Measurements from ENCODE around the gene PCDH9. TPM values are rescaled to one million over a fixed set of nuclear protein-coding genes. Genes with fewer than 3 reads are reported as not detected.

PCDH9 gene
- total RNA-seq, 1 donor from 2014 or later: 0.21 TPM

DNA sequence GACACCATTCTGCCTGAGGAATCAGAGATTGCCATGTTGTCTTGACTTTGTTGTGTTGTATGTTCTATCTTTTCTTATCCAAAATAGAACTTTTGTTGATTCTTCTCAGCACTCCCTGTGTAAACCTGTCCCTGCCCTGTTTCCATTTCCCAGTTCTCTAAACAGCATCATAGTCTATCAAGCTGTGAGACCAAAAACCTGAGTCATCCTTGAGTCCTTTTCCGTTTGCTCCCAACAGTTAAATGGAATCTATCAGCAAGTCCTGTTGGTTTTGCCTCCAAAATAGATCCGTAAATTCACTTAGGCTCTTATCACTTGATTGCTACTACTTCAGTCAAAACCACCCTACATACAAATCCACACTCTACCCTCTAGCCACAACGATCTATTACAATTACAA is 667.1 kb downstream of the PCDH9 start:
- no peak for DNase-seq (ENCODE audit: low spot score)
- no peaks in the 10 kb centered on the region for H3K4me1 Mint-ChIP-seq (ENCODE audit: low read depth)
- H3K27me3 Mint-ChIP-seq (ENCODE audit: insufficient read depth): no peaks in the 10 kb centered on the region
- intact Hi-C loops (cut with micrococcal nuclease): no loop called here
- no peak overlapping the region for H3K27ac Mint-ChIP-seq
- no peaks in the 10 kb centered on the region for H3K36me3 Mint-ChIP-seq (ENCODE audit: low read depth)
- no peak overlapping the region for H3K4me3 Mint-ChIP-seq
- H3K9me3 Mint-ChIP-seq: no peaks in the 10 kb centered on the region

DNA sequence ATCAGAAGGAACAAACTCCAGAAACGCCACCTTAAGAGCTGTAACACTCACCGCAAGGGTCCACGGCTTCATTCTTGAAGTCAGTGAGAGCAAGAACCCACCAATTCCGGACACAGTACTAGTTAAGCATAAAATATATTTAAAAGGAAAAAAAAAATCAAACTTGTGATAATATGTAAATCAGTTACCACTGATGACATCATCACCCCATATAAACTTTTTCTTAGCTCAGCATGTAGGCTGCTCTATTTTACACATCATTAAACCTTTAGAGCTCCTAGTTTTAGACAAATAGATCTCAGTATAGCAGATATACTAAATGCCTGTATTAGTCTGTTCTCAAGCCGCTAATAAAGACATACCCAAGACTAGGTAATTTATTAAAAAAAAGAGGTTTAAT is 668.1 kb downstream of the PCDH9 start:
- Mint-ChIP-seq H3K4me1 (ENCODE audit: low read depth) (no peaks in the 10 kb centered on the region), H3K36me3 (ENCODE audit: low read depth) (no peaks in the 10 kb centered on the region), H3K9me3 (no peaks in the 10 kb centered on the region), H3K4me3 (no peak overlapping the region), H3K27me3 (ENCODE audit: insufficient read depth) (no peaks in the 10 kb centered on the region), H3K27ac (no peak overlapping the region)
- no peak for DNase-seq (ENCODE audit: low spot score)
- intact Hi-C loops (cut with micrococcal nuclease): no loop called here

DNA sequence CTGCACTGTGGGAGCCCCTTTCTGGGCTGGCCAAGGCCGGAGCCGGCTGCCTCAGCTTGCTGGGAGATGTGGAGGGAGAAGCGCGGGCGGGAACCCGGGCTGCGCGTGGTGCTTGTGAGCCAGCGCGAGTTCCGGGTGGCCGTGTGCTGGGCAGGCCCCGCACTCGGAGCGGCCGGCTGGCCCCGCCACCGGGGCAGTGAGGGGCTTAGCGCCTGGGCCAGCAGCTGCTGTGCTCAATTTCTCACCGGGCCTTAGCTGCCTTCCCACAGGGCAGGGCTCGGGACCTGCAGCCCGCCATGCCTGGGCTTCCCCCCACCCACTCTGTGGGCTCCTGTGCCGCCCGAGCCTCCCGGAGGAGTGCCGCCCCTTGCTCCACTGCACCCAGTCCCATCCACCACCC is 669.1 kb downstream of the PCDH9 start:
- no peak for DNase-seq (ENCODE audit: low spot score)
- no peaks in the 10 kb centered on the region for H3K4me1 Mint-ChIP-seq (ENCODE audit: low read depth)
- no peaks in the 10 kb centered on the region for H3K27me3 Mint-ChIP-seq (ENCODE audit: insufficient read depth)
- intact Hi-C loops (cut with micrococcal nuclease): no loop called here
- no peaks in the 10 kb centered on the region for H3K9me3 Mint-ChIP-seq
- no peak overlapping the region for H3K4me3 Mint-ChIP-seq
- no peaks in the 10 kb centered on the region for H3K36me3 Mint-ChIP-seq (ENCODE audit: low read depth)
- H3K27ac Mint-ChIP-seq: no peak overlapping the region

DNA sequence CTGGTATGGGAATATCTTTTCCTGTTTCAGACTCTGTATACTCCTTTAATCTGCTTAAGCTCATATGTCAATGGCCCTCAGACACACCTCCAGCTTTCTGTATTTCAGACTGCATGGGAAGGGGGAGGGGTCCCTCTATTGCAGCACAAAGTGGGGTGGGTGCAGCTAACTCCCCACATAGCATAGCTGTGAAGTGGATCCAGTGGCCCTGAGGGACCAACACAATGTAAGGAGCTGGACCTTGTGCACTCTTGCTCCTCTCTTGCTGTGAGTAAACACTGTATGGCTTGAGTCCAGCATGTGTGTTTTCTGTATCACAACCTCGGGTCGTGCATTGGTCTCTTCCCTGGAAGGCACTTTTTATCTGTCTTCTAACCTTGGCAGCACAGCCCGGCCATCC is 669.9 kb downstream of the PCDH9 start:
- H3K9me3 Mint-ChIP-seq: no peaks in the 10 kb centered on the region
- H3K27ac Mint-ChIP-seq: no peak overlapping the region
- intact Hi-C loops (cut with micrococcal nuclease): no loop called here
- H3K36me3 Mint-ChIP-seq (ENCODE audit: low read depth): no peaks in the 10 kb centered on the region
- no peaks in the 10 kb centered on the region for H3K4me1 Mint-ChIP-seq (ENCODE audit: low read depth)
- no peak for DNase-seq (ENCODE audit: low spot score)
- no peak overlapping the region for H3K4me3 Mint-ChIP-seq
- H3K27me3 Mint-ChIP-seq (ENCODE audit: insufficient read depth): no peaks in the 10 kb centered on the region

DNA sequence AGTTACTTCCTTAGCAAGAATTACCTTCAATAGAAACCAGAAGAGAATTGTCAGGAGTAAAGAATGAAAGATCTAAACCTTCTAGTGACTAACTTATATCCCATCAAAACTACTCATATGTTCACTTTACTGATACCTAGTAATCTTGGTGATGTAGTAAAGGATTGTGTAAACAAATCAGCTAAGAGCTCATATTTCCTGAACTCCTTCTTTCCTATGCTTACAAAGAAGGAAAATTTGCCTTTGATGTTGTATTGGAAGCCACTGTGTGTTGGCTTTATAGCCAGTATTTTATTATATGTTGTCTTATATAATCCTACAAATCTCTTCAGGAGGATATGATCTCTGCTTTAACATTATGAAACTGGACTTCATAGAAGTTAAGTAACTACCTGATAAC is 671.0 kb downstream of the PCDH9 start:
- no peak for DNase-seq (ENCODE audit: low spot score)
- Mint-ChIP-seq H3K4me1 (ENCODE audit: low read depth) (no peaks in the 10 kb centered on the region), H3K27ac (no peak overlapping the region), H3K27me3 (ENCODE audit: insufficient read depth) (no peaks in the 10 kb centered on the region), H3K4me3 (no peak overlapping the region), H3K9me3 (no peaks in the 10 kb centered on the region), H3K36me3 (ENCODE audit: low read depth) (no peaks in the 10 kb centered on the region)
- intact Hi-C loops (cut with micrococcal nuclease): no loop called here

DNA sequence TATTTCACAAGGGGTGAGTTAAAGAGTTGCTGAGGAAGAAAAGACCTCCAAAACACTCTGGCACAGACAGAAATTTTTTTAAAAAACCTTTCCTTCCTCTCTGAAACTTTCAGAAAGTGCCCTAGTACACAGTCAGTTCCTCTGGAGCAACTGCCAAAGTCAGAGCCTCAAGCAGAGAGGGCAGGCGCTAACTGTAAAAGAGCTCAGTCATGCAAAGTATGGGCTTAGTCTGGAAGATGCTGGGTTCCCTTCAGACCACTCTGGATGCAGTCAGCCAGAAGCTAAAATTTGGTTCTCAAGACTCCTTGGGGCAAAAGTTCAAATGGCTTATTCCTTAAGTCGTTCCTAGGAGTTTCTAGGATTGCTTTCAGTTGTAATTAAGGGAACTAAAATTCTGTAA is 671.6 kb downstream of the PCDH9 start:
- Mint-ChIP-seq H3K9me3 (no peaks in the 10 kb centered on the region), H3K4me1 (ENCODE audit: low read depth) (no peaks in the 10 kb centered on the region), H3K27me3 (ENCODE audit: insufficient read depth) (no peaks in the 10 kb centered on the region), H3K36me3 (ENCODE audit: low read depth) (no peaks in the 10 kb centered on the region), H3K4me3 (no peak overlapping the region), H3K27ac (no peak overlapping the region)
- intact Hi-C loops (cut with micrococcal nuclease): no loop called here
- DNase-seq (ENCODE audit: low spot score): no peak

DNA sequence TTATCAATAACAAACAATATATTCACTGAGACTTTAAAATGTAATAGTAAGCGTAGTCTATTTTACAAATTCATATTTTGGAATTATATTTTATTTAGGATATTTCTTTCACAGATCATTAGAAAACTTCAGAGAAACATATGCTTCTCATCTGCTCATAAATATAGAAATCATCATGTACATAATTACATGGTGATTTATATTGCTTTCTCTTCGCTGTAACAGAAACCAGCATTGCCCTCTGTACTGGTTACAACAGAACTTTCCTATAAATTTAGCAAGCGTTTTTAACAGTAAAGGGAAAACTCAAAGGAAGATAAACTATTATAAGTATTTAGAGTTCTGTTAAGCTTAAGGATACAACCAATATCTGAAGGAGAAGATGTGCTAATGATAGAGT is 672.8 kb downstream of the PCDH9 start:
- Mint-ChIP-seq H3K9me3 (no peaks in the 10 kb centered on the region), H3K27ac (no peak overlapping the region), H3K27me3 (ENCODE audit: insufficient read depth) (no peaks in the 10 kb centered on the region), H3K4me1 (ENCODE audit: low read depth) (no peaks in the 10 kb centered on the region), H3K36me3 (ENCODE audit: low read depth) (no peaks in the 10 kb centered on the region), H3K4me3 (no peak overlapping the region)
- no peak for DNase-seq (ENCODE audit: low spot score)
- intact Hi-C loops (cut with micrococcal nuclease): no loop called here

DNA sequence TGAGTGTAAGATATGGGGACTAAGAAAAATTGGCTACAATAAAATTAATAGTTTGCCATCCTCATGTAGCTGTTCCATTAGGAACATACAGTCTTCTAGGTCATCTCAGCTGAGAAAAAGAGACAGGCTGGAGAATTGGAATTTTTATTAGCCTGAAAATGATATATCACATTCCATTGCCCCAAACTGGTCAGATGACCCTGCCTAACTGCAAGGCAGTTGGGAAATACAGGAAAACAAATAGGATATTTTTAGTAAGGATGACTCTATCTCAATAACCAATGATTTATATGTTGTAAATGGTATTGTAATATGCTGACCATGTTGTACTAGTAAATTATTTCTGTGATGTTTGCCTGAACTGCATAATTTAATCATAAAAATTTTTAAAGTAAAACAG is 673.8 kb downstream of the PCDH9 start:
- no peaks in the 10 kb centered on the region for H3K36me3 Mint-ChIP-seq (ENCODE audit: low read depth)
- no peaks in the 10 kb centered on the region for H3K9me3 Mint-ChIP-seq

DNA sequence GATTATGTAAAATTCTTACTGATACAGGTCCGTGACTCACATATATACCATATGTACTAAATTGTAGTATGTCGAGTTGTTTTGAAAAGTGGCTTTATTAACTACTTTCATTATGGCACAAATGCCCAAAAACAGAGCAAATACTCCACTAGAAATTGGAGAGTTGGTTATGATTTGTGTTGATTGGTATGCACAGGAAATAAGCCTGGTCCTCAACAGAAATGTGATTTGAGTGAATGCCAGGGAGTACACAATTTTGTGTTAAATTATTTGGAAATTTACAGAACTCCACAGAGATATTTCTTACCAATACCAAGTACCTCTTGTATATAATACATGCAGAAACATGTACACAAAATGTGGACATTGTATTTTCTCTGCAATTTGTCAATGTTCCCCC is 676.7 kb downstream of the PCDH9 start:
- H3K27me3 Mint-ChIP-seq (ENCODE audit: insufficient read depth): no peaks in the 10 kb centered on the region
- intact Hi-C loops (cut with micrococcal nuclease): no loop called here
- H3K4me1 Mint-ChIP-seq (ENCODE audit: low read depth): no peaks in the 10 kb centered on the region
- no peak overlapping the region for H3K27ac Mint-ChIP-seq
- H3K36me3 Mint-ChIP-seq (ENCODE audit: low read depth): no peaks in the 10 kb centered on the region
- H3K9me3 Mint-ChIP-seq: no peaks in the 10 kb centered on the region
- no peak overlapping the region for H3K4me3 Mint-ChIP-seq
- DNase-seq (ENCODE audit: low spot score): no peak

More for the DNA sequence above, 673.8 kb downstream of the PCDH9 start:
- Mint-ChIP-seq H3K27ac (no peak overlapping the region), H3K4me1 (ENCODE audit: low read depth) (no peaks in the 10 kb centered on the region), H3K4me3 (no peak overlapping the region), H3K27me3 (ENCODE audit: insufficient read depth) (no peaks in the 10 kb centered on the region)
- intact Hi-C loops (cut with micrococcal nuclease): no loop called here
- no peak for DNase-seq (ENCODE audit: low spot score)

DNA sequence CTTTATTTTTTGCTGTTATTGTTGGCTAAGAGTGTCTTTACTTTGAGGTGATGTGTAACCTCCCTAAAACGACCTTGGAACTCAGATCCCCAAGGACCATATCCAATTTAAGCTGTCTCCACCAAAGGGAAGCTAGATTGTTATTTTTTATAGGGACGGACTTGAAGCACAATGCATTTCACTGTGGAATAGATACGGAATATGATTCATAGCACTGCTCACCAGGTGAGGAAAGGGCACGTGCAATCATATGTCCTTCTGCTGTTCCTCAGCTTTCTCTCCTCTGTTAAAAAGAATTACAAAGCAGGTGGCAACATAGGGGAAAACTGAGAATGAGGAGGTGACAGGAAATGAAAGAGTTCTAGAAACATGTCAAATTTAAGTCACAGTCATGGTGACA is 679.0 kb downstream of the PCDH9 start:
- Mint-ChIP-seq H3K36me3 (ENCODE audit: low read depth) (no peaks in the 10 kb centered on the region), H3K27me3 (ENCODE audit: insufficient read depth) (no peaks in the 10 kb centered on the region), H3K4me3 (no peak overlapping the region), H3K4me1 (ENCODE audit: low read depth) (no peaks in the 10 kb centered on the region), H3K27ac (no peak overlapping the region), H3K9me3 (no peaks in the 10 kb centered on the region)
- intact Hi-C loops (cut with micrococcal nuclease): no loop called here
- DNase-seq (ENCODE audit: low spot score): no peak

DNA sequence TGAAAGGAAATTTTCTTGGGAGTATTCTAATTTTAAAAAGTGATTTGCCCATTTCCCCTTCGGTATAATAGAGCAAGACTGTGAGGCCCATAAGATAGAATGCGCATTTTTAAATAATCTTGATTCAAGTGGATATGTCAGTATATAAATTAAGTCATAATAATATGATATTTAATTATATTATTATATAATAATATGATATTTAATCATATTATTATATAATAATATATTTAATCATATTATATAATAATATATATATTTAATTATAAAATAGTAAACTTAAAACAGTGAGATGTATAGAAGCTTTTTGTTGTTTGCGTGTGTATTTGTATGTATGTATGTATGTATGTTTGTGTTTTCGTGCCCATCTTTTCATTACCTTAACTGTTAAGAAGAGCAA is 682.5 kb downstream of the PCDH9 start:
- H3K4me3 Mint-ChIP-seq: no peak overlapping the region
- no peaks in the 10 kb centered on the region for H3K9me3 Mint-ChIP-seq
- no peaks in the 10 kb centered on the region for H3K36me3 Mint-ChIP-seq (ENCODE audit: low read depth)
- DNase-seq (ENCODE audit: low spot score): no peak
- H3K4me1 Mint-ChIP-seq (ENCODE audit: low read depth): no peaks in the 10 kb centered on the region
- no peaks in the 10 kb centered on the region for H3K27me3 Mint-ChIP-seq (ENCODE audit: insufficient read depth)
- no peak overlapping the region for H3K27ac Mint-ChIP-seq
- intact Hi-C loops (cut with micrococcal nuclease): no loop called here

DNA sequence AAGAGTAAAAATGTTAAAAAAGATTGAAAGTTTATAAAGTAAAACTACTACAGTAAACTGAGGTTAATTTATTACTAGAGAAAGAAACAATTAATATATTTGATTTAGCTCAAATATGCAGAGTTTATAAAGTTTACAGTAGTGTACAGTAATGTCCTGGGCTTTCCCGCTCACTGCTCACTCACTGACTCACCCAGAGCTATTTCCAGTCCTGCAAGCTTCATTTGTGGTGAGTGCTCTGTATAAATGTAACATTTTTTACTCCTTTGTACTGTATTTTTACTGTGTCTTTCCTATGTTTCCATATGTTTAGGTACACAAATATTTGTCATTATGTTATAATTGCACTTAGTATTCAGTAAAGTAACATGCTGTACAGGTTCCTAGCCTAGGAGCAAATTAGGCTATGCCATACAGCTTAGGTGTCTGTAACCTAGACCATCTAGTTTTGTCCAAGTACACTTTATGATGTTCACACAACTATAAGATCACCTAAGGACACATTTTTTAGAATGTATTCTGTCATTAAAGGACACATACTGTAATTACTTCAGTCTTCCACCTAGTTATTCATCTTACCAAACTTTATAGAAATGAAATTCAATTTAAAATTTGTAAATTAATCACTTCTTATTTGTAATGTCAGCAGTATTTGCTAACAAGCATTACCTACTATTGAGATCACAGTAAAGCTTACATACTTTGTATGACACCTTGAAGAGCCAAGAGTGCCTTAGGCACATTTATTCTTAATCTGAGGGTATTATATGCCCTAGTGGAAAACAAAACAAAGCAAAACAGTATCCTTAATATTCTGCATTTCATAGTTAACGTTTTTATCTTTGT is 683.4 kb downstream of the PCDH9 start:
- Mint-ChIP-seq H3K9me3 (no peaks in the 10 kb centered on the region), H3K36me3 (ENCODE audit: low read depth) (no peaks in the 10 kb centered on the region), H3K27ac (no peak overlapping the region), H3K4me3 (no peak overlapping the region), H3K27me3 (ENCODE audit: insufficient read depth) (no peaks in the 10 kb centered on the region), H3K4me1 (ENCODE audit: low read depth) (no peaks in the 10 kb centered on the region)
- no peak for DNase-seq (ENCODE audit: low spot score)
- intact Hi-C loops (cut with micrococcal nuclease): no loop called here

DNA sequence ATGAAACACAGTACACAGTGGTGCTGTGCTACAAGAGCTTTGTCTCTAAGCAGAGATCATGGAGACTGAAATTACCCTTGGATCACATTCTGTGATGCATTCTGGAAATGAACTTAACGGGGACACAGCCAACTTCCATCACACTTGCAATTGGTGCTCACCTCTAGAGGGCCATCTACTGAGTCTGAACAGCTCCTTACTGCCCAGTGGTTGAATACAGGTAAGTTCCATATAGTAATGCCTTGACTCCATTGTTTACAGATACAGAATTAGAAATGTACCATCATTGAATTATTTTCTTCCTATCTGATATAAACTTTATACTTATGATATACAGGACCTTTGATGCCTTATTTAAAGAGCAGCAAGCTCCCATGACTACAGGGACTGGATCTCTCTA is 686.4 kb downstream of the PCDH9 start:
- Mint-ChIP-seq H3K4me1 (ENCODE audit: low read depth) (no peaks in the 10 kb centered on the region), H3K36me3 (ENCODE audit: low read depth) (no peaks in the 10 kb centered on the region), H3K27ac (no peak overlapping the region), H3K27me3 (ENCODE audit: insufficient read depth) (no peaks in the 10 kb centered on the region), H3K9me3 (no peaks in the 10 kb centered on the region), H3K4me3 (no peak overlapping the region)
- intact Hi-C loops (cut with micrococcal nuclease): no loop called here
- DNase-seq (ENCODE audit: low spot score): no peak

DNA sequence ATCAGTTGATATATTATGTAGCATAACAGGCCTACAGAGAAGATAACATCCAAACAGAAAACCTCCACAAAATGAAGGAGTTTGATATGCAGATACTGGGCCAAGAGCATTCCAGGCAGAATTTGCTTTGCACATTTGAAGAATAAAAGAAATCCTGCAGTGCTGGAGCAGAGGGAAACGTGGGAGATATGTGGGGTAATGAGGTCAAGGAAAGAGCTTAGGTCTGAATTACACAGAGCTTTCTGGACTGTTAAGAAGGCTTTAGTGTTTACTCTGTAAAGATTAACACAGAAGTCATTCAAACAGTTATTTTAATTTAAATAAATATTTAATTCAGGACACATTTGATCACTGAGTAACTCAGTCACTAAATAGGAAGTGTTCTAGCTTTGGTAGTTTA is 692.7 kb downstream of the PCDH9 start:
- H3K27ac Mint-ChIP-seq: no peak overlapping the region
- no peak for DNase-seq (ENCODE audit: low spot score)
- H3K9me3 Mint-ChIP-seq: no peaks in the 10 kb centered on the region
- no peaks in the 10 kb centered on the region for H3K4me1 Mint-ChIP-seq (ENCODE audit: low read depth)
- intact Hi-C loops (cut with micrococcal nuclease): no loop called here
- no peaks in the 10 kb centered on the region for H3K27me3 Mint-ChIP-seq (ENCODE audit: insufficient read depth)
- no peaks in the 10 kb centered on the region for H3K36me3 Mint-ChIP-seq (ENCODE audit: low read depth)
- no peak overlapping the region for H3K4me3 Mint-ChIP-seq

Data from activated T-helper 1 cell treated with anti-CD3 and anti-CD28 coated beads, Interleukin-12 subunit alpha, Interleukin-12 subunit beta, Interleukin-2, Interleukin-4 antibody, amounts not matched to agents 30 ng/mL and 10 ng/mL and 1 ng/mL, durations not matched to agents 14 hours and 24 hours and 36 hours (primary cell).